ENCODE measurements around the gene SLX4IP. TPM values are rescaled to one million over a fixed set of nuclear protein-coding genes. Genes with fewer than 3 reads are reported as not detected.

Gene SLX4IP
- total RNA-seq, 1 experiment from 2014 or later: 6.4 TPM

- no TSS peak for BruUV-seq (replicated peaks)
Measured at GRCh38 chr20:10463622-10464021, 28.5 kb downstream of the SLX4IP start.

DNA sequence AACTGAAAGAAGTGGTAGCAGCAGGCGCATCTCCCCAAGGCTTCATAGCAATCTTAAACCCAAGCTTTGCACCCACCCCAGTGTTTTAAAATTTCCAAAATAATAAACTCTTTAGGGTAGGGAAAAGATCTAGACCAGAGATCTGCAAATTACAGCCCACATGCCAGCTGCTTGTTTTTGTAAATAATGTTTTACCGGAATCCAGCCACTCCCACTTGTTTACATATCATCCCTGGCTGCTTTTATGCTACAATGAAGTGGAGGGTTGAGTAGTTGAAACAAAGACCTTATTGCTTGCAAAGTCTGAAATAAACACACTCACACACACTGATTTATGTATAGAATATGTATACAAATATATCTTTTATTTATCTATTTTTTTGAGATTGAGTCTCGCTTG lies 30.0 kb downstream of the SLX4IP start:
- H3K36me3 ChIP-seq (ENCODE audit: low read depth, low read length): 0 out of 2 replicates have a peak, but pooled peaks cover 5% of the 10 kb centered on the region
- H3K9me3 ChIP-seq (ENCODE audit: low read length): no peaks in the 10 kb centered on the region
- CTCF ChIA-PET: no interaction called here
- POLR2A ChIA-PET (ENCODE audit: unreplicated experiment): no interaction called here
- intact Hi-C loops (cut with micrococcal nuclease): loop anchor here (5.0 to 10.0 kb wide), 2 partner anchors 47 to 400 kb away; no protein-coding TSS in a partner anchor
- ATAC-seq (no peak), DNase-seq (no peak)
- H2AFZ ChIP-seq (ENCODE audit: low read length): no peak overlapping the region
- peaks cover 18% of the 10 kb centered on the region for H3K4me1 ChIP-seq (ENCODE audit: insufficient read depth, low read length)
- H3K27me3 ChIP-seq (ENCODE audit: low read length): no peaks in the 10 kb centered on the region
- H3K9me2 ChIP-seq (replicated peaks; ENCODE audit: low read length): no peaks in the 10 kb centered on the region
- H3K4me3 ChIP-seq (ENCODE audit: low read length): no peak overlapping the region
- H3K27ac ChIP-seq (ENCODE audit: low read length): no peak overlapping the region
- H3K79me2 ChIP-seq (ENCODE audit: low read length): no peaks in the 10 kb centered on the region; the same call in 1 of the 2 replicates
- no peak overlapping the region for H3K9ac ChIP-seq (ENCODE audit: low read length)
- H3F3A ChIP-seq (ENCODE audit: low read length, unreplicated experiment): no peaks in the 10 kb centered on the region
- TF ChIP-seq, protein P1, sequence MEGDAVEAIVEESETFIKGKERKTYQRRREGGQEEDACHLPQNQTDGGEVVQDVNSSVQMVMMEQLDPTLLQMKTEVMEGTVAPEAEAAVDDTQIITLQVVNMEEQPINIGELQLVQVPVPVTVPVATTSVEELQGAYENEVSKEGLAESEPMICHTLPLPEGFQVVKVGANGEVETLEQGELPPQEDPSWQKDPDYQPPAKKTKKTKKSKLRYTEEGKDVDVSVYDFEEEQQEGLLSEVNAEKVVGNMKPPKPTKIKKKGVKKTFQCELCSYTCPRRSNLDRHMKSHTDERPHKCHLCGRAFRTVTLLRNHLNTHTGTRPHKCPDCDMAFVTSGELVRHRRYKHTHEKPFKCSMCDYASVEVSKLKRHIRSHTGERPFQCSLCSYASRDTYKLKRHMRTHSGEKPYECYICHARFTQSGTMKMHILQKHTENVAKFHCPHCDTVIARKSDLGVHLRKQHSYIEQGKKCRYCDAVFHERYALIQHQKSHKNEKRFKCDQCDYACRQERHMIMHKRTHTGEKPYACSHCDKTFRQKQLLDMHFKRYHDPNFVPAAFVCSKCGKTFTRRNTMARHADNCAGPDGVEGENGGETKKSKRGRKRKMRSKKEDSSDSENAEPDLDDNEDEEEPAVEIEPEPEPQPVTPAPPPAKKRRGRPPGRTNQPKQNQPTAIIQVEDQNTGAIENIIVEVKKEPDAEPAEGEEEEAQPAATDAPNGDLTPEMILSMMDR (conservative IDR thresholded peaks at IDR 0.05; ENCODE audit: low read depth, low read length): no peak
- TF ChIP-seq EZH2phosphoT487 (IDR thresholded peaks at IDR 0.05; ENCODE audit: borderline replicate concordance, low read length) (no peak), EZH2 (IDR thresholded peaks at IDR 0.05; ENCODE audit: low read length, unreplicated experiment) (no peak)
- H4K20me1 ChIP-seq (ENCODE audit: low read length): no peaks in the 10 kb centered on the region
- BruUV-seq (replicated peaks): no TSS peak
- no peak overlapping the region for H3K4me2 ChIP-seq (ENCODE audit: low read length)

More at GRCh38 chr20:10463622-10464021, 28.5 kb downstream of the SLX4IP start:
- Histone ChIP-seq H3K4me1 (ENCODE audit: insufficient read depth, low read length) (peaks cover 7% of the 10 kb centered on the region), H3F3A (ENCODE audit: low read length, unreplicated experiment) (no peaks in the 10 kb centered on the region), H3K4me3 (ENCODE audit: low read length) (no peak overlapping the region), H4K20me1 (ENCODE audit: low read length) (no peaks in the 10 kb centered on the region), H3K36me3 (ENCODE audit: low read depth, low read length) (0 out of 2 replicates have a peak, but pooled peaks cover 5% of the 10 kb centered on the region), H3K9ac (ENCODE audit: low read length) (no peak overlapping the region), H2AFZ (ENCODE audit: low read length) (no peak overlapping the region), H3K27me3 (ENCODE audit: low read length) (no peaks in the 10 kb centered on the region), H3K9me3 (ENCODE audit: low read length) (no peaks in the 10 kb centered on the region), H3K4me2 (ENCODE audit: low read length) (no peak overlapping the region), H3K27ac (ENCODE audit: low read length) (no peak overlapping the region), H3K9me2 (replicated peaks; ENCODE audit: low read length) (no peaks in the 10 kb centered on the region), H3K79me2 (ENCODE audit: low read length) (0 out of 2 replicates have a peak, but pooled peaks cover 4% of the 10 kb centered on the region)
- no peak for TF ChIP-seq EZH2phosphoT487 (IDR thresholded peaks at IDR 0.05; ENCODE audit: borderline replicate concordance, low read length)
- TF ChIP-seq EZH2 (IDR thresholded peaks at IDR 0.05; ENCODE audit: low read length, unreplicated experiment): no peak
- TF ChIP-seq, protein P1 (conservative IDR thresholded peaks at IDR 0.05; ENCODE audit: low read depth, low read length): no peak
- DNase-seq (peak; percentile 63), ATAC-seq (peak; percentile 24; the same call in 1 of the 2 replicates)
- POLR2A ChIA-PET (ENCODE audit: unreplicated experiment): no interaction called here
- CTCF ChIA-PET: no interaction called here
- intact Hi-C loops (cut with micrococcal nuclease): loop anchor here (10.0 kb wide), 1 partner anchor 401 kb away; no protein-coding TSS in a partner anchor

- Histone ChIP-seq H3K79me2 (ENCODE audit: low read length) (peaks cover 5% of the 10 kb centered on the region; the same call in 1 of the 2 replicates), H3K36me3 (ENCODE audit: low read depth, low read length) (0 out of 2 replicates have a peak, but pooled peaks cover 5% of the 10 kb centered on the region), H3K9me3 (ENCODE audit: low read length) (no peaks in the 10 kb centered on the region), H3K4me3 (ENCODE audit: low read length) (no peak overlapping the region), H3K9me2 (replicated peaks; ENCODE audit: low read length) (no peaks in the 10 kb centered on the region), H3K27me3 (ENCODE audit: low read length) (no peaks in the 10 kb centered on the region), H3F3A (ENCODE audit: low read length, unreplicated experiment) (no peaks in the 10 kb centered on the region), H2AFZ (ENCODE audit: low read length) (no peak overlapping the region), H3K4me1 (ENCODE audit: insufficient read depth, low read length) (peaks cover 18% of the 10 kb centered on the region), H3K9ac (ENCODE audit: low read length) (no peak overlapping the region), H3K4me2 (ENCODE audit: low read length) (no peak overlapping the region), H3K27ac (ENCODE audit: low read length) (no peak overlapping the region), H4K20me1 (ENCODE audit: low read length) (no peaks in the 10 kb centered on the region)
- ChIA-PET POLR2A (ENCODE audit: unreplicated experiment) (no interaction called here), CTCF (no interaction called here)
- intact Hi-C loops (cut with micrococcal nuclease): loop anchor here (5.0 to 10.0 kb wide), 2 partner anchors 46 to 398 kb away; no protein-coding TSS in a partner anchor
- ATAC-seq (no peak), DNase-seq (no peak)
- no TSS peak for BruUV-seq (replicated peaks)
- TF ChIP-seq, protein P1 (conservative IDR thresholded peaks at IDR 0.05; ENCODE audit: low read depth, low read length): no peak
- TF ChIP-seq EZH2 (IDR thresholded peaks at IDR 0.05; ENCODE audit: low read length, unreplicated experiment) (no peak), EZH2phosphoT487 (IDR thresholded peaks at IDR 0.05; ENCODE audit: borderline replicate concordance, low read length) (no peak)
Measured at GRCh38 chr20:10466325-10466724, 31.2 kb downstream of the SLX4IP start.

All from PC-3 (cell line).